HuH-7.5 (cell line): Measurements from ENCODE around the gene ANO7.
A peak's percentile ranks its signal among the peaks of the same experiment; 100 is the strongest.

Source experiments
- DNase-seq: peaks from one replicate; pipeline ENCODE4 v3.0.0; 2011; ENCODE audit warnings: low spot score

Gene ANO7, protein sequence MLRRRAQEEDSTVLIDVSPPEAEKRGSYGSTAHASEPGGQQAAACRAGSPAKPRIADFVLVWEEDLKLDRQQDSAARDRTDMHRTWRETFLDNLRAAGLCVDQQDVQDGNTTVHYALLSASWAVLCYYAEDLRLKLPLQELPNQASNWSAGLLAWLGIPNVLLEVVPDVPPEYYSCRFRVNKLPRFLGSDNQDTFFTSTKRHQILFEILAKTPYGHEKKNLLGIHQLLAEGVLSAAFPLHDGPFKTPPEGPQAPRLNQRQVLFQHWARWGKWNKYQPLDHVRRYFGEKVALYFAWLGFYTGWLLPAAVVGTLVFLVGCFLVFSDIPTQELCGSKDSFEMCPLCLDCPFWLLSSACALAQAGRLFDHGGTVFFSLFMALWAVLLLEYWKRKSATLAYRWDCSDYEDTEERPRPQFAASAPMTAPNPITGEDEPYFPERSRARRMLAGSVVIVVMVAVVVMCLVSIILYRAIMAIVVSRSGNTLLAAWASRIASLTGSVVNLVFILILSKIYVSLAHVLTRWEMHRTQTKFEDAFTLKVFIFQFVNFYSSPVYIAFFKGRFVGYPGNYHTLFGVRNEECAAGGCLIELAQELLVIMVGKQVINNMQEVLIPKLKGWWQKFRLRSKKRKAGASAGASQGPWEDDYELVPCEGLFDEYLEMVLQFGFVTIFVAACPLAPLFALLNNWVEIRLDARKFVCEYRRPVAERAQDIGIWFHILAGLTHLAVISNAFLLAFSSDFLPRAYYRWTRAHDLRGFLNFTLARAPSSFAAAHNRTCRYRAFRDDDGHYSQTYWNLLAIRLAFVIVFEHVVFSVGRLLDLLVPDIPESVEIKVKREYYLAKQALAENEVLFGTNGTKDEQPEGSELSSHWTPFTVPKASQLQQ

DNA sequence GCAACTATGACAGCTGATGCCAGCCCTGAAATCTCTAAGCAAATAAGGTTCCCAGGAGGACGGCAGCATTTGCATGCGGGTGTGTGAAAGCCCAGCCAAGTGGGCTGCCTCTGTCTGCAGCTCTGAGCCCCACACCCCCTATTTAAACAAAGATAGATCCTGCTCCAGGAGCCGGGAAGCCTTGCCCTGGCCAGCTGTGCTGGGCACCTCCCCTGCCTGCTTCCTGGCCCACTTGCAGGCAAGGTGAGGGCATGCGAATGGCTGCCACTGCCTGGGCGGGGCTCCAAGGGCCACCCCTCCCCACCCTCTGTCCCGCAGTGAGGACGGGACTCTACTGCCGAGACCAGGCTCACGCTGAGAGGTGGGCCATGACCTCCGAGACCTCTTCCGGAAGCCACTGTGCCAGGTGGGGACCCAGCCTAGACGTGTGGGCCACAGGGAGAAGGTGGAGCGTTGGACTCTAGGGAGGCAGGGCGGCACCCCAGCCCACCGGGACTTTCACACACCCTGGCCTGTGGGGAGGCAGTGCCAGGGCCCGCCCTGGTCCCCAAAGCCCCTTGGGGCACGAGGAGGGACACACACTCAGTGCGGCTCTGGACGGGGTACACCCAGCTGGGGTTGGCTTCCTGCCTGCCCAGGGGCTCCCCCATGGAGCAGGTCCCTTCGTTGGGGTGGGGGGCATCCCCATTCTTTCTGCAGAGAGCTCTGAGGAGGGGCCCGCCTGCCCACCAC, at the start of gene ANO7:
Gene ANO7, plus strand, starts transcription at position 317 of the 732 bp plus-strand sequence. CDS start 1,387 bp downstream, outside the sequence.
- no peak for DNase-seq

DNA sequence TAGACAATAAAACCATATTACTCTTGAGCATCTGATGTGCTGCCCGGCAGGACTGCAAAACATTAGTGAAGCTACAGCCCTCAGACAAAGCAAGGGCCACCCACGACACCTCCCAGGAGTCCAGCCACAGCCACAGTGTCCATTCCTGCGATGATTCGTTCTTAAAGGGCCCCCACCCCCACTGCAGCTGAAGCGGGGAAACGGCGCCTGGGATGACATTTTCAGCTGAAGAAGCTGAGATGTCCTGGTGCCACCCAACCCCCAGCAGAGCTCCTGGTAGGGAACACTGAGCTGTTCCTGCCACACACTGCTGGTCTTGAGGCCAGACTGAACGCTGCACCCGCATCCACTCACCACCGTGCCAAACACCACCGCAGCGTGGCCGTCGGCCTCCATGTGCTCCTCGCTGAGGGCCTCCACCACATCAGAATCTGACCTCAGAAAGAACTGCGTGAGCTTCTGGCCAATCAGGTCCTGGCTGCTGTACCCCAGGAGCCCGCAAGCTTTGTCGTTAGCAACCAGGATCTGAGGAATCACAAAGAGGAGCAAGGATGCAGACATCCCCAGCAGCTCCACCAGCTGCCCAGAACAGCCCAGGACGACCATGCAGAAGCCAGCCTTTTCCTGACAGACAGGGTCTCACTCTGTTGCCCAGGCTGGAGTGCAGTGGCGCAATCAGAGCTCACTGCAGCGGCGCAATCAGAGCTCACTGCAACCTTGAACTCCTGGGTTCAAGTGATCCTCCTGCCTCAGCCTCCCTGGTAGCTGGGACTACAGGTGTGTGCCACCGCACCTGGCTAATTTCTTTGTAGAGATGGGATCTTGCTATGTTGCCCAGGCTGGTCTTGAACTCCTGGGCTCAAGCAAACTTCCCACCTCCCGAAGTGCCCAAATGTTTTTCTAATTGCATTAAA, 48.7 kb upstream of the ANO7 start:
- no peak for DNase-seq

DNA sequence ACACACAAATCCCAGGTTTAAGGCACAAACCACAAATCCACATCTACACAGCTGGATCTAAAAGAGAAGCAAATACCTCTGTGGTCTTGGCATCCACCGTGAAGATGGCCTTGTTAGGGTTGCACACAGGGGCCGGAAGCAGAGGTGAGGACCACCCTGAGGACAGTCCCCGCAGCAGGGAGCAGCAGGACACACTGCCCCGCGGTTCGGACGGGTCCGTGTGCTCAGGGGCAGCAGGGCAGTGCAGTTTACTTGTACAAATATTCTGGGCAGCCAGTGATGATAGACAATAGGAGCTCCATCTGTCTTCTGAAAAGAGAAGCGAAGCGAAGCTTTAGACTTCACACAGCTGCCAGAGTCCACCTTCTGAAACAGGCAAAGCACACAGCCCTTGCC, 48.0 kb upstream of the ANO7 start:
- DNase-seq: no peak

DNA sequence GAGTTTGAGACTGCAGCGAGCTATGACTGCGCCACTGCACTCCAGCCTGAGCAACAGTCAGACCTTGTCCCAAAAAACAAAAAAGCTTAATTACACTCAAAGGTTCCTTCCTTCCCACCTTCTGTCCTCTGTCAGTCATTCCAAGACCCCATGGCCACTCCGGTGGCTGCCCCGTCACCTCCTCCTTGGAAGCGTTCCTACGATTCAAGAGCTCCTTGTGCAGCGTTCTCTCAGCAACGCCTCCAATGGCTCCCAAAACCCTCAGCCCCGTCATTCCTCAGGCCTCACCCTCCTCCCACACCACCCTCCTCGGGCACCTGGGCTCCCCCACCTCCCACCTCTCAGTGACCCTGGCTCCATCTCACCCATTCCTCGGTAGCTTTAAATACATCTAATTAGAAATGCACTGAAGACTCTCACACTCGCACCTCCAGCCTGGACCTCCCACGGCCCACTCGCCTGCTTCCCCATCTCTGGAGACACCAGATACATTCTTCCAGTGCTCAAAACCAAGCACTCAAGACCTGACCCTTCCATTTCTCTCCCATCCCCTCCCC, 47.2 kb upstream of the ANO7 start:
- DNase-seq: no peak

DNA sequence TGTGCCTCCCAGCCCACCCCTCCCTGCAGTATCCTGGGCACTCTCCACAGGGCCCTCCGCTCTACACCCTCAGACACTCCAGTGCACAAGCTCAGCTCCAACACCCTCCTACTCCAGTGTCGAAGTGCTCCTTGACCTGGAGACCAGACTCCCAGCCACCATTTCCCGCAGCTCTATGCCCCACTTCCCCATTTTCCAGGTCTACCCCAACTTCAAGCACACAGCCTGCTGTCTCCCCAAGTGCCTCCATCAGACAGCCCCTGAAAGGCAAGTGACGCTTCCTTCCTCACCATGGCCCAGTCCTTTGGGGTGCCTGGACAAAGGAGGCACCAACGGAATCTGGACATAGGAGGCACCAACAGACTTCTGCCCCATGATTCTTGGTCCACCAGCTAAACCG, 46.4 kb upstream of the ANO7 start:
- DNase-seq: no peak

DNA sequence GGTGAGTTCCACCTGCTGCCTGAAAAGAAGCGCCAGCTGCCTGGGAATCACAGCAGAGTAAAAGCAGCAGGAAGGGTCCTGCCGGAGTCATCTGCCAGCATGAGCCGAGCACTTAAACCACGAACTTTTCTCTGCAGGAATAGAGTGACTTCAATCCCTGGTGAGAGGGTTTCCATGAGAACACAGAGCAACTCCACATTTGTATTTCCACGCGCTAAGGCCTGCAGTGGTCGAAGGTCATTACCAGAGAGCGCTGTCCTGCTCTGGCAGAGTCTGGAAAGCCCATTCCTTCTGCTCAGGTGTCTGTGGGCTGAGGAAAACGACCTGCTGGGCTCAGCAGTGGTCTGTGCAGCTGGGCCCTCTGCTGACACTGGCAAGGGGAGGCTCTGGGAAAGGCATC, 45.9 kb upstream of the ANO7 start:
- DNase-seq: no peak

DNA sequence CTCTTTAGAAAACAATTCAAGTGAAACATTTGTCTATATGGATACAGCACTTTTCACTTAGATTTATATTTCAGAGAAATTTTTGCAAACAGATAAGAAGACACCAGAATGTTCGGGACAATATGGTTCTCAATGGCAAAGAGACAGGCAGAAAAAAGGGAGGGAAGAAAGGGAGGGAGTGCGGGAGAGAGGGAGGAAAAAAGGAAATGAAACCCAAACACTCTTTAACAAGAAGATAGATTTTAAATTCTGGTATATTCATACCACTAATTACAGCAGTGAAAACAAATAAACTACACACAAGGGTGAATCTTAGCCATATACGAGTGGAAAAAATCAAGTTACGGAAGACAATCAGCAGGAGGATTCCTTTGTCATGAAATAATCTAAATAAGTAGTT, 42.2 kb upstream of the ANO7 start:
- DNase-seq: no peak

DNA sequence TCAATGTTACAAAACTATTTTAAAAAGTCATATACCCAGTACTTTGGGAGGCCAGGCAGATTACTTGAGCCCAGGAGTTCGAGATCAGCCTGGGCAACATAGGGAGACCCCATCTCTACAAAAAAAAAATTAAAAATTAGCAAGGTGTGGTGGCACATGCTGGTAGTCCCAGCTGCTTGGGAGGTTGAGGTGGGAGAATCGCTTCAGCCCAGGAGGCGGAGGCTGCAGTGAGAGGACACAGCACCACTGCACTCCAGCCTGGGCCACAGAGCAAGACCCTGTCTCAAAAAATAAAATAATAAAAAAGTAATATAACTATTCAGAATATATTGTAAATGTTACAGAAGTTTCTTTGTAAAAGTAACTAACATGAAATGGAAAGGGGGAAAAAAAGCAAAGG, 41.1 kb upstream of the ANO7 start:
- DNase-seq: no peak

DNA sequence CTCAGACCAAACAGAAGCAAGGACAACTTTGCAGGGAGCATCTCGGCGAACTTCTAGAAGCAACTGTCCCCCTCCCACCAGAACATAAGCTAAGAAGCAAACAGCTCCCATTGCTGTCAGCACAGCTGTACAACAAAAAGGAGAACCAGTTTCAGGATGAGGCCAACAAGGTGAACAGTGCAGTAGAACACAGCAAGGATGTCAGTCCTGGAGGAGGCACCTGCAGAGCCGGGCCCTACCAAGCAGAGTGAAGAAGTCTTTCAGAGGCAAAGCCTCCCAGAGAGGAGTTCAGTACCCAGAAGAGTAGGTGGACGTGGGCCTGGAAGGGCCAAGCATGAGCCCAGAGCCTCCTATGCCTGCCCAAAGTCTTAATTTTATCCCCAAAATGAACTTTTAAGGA, 40.2 kb upstream of the ANO7 start:
- DNase-seq: no peak

DNA sequence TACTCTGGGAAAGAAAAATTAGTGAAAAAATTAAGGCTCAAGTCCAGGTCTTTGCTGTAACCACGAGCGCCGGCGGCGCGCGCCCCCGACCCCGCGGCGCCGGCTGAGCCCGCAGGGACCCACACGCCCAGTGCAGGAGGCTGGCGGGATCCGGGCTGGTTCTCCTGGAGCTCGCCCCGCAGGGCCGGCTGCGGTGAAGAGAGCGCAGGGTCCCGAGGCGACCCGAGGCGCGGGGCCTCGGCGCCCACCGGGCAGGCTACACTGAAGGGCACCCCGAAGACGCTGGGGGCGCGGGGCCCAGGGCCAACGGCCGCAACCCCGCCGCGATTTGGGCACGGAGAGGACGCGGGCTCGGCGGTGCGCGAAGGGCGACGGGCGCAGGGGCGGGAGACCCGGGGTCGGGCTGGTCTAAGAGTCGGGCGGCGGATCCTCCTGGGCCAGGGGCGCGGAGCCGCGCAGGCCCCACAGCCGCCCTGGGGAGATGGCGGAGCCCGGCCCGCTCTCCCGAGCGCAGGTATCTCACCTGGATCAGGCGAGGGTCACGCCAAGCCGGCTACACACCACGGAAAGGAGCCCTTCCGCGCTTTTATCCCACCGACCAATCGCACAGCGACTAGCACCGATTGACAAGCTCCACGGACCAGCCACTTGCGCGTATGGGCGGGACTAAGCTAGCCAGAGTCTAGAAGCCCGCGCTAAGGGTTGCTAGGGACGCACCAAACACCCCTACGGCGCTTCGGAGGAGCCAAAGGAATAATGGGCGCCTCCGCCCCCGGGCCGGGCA, 39.4 kb upstream of the ANO7 start, which contains the start of gene PASK:
Gene PASK, minus strand, starts transcription at position 582 of the 784 bp plus-strand sequence. CDS start 6,440 bp downstream, outside the sequence.
- DNase-seq: peak; percentile 94

DNA sequence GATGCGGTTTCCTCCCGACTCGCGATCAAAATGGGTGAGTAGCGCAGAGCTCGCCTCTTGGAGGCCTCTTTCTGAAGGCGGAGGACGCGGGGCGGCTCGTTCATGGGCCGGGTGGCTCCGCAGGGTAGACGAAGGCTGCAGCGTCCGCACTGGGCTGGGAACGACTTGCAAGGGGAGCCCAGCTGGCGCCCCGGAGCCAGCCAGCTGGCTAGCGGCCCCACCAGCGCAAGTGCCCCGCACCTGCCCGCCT, 38.9 kb upstream of the ANO7 start:
- no peak for DNase-seq

DNA sequence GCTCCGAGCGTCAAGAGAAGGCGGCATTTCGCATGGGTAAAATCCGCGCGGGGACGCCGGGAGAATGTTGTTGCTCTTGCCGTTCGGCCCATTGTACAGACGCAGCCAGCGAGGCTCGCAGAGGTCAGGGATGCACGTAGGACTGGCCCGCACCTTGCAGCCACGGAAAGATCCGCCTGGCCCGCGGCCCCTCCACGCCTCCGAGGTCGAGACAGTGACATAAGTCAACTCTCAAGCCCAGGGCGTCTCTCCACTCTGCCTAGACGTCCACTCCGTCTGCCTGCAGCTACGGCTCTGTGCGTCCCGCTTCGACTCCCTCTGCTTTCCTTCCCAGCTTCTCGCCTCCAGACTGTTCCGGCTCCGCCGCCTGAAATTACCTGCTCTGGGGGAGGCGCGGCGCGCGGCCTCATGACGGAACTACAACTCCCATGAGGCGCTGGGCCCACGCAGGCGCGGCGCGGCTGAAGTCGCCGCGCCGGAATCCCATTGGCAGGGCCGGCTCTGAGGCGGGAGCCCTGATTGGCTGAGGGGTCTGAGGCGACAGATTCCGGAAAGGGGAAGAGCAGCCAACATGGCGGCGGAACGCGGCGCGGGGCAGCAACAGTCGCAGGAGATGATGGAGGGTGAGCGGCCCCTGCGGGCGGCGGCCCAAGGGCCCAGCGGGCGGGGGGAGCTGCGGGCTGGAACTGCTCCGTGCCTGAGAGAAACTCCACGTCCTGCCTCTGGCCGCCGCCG, 38.4 kb upstream of the ANO7 start, which contains the start of gene PPP1R7:
Gene PPP1R7, plus strand, starts transcription at position 543 of the 735 bp plus-strand sequence. Its CDS starts 29 bp downstream, at position 572.
- DNase-seq: peak; percentile 98

DNA sequence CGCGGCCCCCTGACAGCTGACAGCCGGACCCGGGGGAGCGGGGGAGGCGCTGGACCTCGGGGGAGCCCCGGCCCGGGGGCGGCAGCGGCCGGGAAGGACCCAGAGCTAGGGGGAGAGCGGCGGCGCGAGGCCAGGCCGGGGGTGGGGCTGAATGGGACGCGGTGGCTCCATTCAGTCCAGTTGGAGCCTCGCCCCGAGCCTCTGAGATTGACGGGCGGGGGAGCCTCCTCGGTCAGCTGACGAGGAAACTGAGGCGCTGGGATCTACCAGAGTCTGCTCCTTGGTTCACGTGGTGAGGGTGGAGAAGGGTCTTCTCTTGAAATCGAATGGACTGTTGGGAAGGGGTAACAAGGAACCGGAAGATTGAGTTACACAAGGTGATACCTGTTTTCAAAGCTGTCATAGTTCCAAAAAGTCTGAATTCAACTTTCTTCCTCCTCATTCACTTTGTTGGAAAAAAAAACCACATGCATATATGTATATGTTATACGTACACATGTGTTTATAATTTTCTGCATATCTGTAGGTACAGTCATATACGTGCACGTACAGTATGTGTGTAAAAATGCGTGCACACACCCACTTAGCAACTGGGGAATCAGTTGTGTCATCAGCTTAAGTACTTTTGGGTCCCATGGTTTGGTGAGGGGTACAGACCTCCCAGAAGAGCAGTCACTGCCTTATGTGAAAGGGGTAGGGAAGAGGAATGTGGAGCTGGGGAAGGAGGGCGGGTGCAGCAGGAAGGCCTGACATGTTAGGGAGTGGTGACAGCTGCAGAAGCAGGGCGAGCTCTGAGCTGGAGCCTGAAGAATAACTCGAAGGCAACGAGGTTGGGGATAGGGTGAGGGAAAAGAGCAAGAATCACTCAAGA, 37.6 kb upstream of the ANO7 start:
- DNase-seq: no peak

DNA sequence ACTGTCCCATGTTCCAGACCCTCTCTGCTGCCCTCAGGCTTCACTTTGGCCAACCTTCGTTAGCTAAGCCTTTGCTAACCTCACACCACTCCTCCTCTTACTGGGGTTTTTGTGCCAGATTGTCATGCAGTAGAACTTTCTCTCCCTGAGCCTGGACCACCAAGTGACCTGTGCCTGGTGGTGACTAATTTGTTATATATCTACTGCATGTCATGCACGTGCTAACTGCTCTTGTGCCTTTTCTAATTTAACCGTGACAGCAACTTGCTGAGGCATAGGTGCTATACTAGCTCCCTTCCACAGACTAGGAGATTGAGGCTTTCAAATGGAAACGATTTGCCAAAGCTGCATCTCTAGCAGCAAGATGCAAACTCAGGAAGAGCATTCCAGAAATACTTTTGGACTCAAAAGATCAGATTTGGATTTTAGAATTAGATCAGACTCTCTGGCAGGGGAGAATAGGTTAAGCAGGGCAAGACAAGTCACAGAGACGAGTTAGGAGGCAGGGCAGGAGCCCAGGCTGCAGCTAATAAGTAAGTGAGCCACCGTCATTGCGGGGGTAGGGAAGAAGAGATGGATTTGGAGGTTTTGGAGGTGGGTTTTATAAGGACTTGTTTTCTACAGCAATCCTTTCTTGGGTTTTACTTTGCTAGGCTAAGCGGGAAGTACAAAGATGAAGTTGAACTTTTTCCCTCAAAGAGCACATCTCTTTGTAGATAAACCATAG, 36.4 kb upstream of the ANO7 start:
- no peak for DNase-seq

DNA sequence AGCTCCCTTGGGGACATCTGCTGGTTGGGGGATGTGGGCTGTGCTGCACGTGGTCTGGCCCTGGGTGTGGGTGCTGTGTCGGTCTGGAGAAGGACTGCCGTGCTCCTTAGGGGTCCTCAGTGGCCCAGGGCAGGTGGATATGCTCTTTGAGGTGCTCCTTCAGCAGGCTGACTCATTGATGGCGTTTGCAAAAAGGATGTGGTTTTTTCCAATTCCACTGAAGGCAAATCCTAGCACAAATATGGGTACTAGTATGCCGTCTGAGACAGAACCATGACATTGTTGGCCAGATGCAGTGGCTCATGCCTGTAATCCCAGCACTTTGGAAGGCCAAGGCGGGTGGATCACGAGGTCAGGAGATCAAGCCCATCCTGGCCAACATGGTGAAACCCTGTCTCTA, 34.9 kb upstream of the ANO7 start:
- no peak for DNase-seq

DNA sequence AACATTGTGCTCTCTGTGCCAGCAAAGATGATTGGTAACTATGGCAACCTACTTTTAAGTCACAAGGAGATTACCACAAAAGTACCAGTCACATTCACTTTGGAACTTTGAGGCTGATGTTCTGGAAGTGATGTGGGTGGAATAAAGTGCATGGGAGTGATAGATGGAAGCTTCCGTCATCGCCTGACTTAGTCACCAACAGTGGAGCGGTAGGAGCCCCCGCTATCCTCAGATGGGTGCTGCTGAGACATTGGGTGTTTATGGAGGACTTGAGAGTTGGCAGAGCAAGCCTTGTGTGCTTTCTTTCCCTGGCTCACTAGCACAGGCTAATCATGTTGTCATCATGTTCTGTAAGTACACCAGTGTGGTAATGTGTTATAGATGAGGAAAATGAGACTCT, 33.6 kb upstream of the ANO7 start:
- DNase-seq: no peak

DNA sequence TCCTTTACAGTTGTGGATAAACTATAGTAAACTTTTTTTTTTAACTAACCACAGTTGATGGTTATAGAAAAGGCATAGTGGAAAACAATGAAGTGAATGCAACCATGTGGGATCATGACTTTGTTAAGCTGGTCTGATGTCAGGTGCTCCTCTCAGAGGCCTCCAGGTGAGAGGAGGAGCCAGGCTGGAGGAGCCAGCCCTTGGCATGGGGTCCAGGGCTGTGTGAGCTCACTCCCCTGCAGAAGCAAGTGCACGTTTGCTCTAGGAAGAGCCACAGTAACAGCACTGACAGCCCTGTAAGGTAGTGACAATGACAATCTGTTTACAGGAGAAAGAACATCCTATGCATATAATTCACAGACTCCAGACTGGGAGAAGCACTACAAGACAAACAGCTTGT, 32.5 kb upstream of the ANO7 start:
- no peak for DNase-seq

DNA sequence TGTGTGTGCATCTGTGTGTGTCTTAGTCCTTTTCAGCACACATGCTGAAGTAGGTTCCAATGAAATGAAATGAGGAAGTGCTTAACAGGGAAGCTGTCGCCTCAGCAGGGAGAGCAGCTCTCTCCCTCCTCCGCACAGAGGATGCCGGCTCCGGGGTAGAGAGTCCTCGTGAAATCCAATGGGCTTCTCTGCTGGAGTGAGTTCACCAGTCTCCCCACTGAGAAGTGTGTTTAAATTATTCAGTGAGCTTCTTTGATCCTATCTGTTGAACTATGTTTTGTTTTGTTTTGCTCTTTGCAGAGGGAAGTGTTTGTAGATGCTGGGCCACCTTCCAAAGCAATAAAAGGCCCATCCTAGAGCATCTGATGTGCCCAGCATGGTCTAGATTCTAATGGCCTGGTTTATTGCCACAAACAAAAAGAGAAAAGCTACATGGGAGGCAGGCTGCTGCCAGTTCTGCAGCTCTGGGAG, 31.5 kb upstream of the ANO7 start:
- DNase-seq: no peak
